Measurements from ENCODE around the gene SIDT1. TPM values are rescaled to one million over a fixed set of nuclear protein-coding genes. Genes with fewer than 3 reads are reported as not detected.

SIDT1 gene
- total RNA-seq, 1 experiment from 2014 or later, result 0.17 TPM

DNA sequence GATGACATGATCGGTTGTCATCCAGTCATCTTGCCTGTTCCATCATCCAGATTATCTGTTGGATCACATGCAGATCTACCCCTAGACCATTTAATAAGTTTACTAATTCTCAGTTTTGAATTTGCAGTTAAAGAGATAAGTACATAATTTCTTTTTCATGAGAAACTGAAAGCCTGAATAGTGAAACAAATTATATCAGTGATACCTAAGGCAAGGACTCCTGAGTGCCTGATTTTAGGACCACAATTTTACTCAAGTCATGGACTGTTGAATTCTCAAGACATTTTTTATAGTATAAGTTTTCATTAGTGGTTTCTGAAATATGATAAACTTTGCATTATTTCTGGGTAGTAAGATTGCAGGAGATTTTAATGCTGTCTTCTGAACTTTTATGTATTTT lies 13.2 kb downstream of the SIDT1 start:
- no peak for DNase-seq (ENCODE audit: low read depth)

DNA sequence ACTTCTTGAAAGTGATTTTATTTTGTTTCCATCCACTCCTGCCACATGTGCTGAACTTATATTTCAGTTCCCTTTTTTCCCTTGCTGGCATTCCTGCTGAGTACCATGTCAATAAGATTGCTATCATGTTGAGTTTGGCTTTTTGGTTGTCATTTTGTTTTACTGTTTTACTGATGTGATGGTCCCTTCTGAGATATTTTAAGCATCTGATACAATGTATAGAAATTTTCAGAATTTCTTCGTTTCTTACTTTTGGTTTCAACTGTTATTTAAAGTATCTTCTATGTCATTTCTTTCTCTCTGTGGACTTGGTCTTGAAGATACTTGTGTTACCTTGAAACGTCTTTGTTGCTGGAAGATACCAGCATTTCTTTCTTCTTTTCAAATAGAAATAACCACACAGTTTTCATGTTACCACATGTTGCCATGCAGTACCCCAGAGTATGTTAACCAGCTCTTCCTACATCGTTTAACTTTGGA lies 14.1 kb downstream of the SIDT1 start:
- DNase-seq (ENCODE audit: low read depth), result no peak

DNA sequence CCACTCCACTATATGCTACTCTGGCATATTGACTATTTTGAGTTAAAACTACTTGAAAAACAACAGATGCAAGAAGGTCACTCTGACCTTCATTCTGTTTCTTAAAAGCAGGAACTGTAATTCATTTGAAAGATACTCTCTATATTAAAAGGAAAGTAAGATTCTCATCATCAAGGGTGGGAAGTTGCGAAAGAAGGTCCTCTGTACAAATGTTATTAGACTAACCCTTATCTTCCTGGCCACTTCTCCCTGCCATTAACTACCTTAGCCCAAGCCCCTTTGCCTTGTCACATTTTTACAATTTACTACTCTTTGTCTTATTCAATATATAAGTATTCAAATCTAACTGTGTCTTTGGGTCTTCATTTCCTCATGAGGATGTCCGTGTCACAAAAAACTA lies 16.1 kb downstream of the SIDT1 start:
- no peak for DNase-seq (ENCODE audit: low read depth)

DNA sequence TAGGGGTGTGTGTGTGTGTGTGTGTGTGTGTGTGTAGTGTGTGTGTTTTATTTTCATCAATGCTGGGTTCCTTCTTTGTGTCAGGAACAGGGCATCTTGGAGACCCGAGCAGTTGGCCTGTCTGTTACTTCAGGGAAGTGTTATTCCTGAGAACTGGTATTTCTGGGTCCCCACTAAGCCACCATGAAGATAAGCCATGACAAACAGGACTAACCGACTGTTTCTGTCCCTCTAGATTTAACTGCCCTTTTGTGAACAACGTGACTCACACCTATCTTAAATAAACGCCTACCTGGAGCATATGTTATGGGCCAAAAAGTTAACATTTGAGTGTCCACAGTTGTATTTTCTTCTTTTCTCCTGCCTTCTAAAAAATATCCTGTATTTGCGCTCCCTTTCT lies 19.5 kb downstream of the SIDT1 start:
- DNase-seq (ENCODE audit: low read depth), result no peak

DNA sequence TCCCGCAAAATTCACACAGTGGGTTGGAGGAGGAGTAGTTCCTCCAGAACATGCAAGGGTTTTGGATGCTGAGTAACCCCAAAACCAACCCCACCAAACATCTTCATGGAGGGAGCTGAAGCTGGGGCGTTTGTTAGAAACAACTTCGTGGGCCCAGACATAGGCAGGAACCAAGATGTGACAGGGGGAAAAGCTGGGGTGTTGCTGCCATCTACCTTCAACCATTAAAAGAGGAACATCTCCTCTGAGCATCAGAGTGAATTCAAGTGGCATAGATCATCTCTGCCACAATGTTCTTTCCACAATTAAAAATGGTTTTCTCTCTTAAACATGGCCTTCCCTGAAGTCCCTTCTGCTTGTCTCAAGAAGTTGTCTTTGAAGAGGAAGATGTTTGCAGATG lies 20.5 kb downstream of the SIDT1 start:
- DNase-seq (ENCODE audit: low read depth), result no peak

DNA sequence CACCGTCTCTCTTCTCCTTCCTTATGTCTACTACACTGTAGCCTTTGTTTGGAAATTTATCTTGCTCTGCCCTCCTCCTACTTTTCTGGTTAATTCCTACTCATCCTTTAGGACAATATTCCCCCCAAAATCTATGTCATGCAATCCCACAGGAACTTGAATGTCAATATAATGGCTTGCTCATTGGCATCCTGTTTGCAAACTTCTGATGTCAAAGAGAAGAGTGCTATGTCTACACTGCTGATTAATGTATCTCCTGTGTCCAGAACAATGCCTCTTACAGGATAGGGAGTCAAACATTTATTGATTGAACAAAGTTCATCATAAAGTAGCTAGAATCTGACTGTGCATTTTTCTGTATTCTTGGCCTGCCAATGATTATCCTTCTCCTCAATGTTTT lies 22.8 kb downstream of the SIDT1 start:
- DNase-seq (ENCODE audit: low read depth), result no peak

DNA sequence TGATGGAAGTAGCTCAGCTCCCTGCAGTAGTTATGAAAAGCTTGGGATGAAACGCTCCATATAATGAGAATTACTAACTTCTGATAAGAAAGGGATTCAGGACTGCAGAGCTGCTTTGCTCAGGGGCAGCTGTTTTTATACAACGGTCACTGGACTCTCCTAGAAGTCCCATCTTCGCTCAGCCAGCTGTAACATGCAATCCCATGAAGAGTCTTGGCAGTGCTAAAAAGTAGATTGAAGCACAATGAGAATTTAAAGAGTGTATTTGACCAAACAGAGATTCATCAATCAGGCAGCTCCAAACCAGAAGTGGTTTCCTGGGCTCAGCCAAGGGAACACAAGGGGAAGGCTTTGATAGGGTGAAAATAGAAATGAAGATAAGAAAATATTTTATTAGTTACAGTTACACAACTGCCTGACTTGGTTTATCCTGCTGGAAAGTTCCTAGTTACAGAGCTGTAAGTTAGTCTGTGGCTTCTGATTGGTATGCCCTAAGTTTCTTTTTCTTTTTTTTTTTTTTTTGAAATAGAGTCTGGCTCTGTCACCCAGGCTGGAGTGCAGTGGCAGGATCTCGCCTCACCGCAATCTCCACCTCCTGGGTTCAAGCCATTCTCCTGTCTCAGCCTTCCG lies 24.1 kb downstream of the SIDT1 start:
- DNase-seq (ENCODE audit: low read depth), result no peak

DNA sequence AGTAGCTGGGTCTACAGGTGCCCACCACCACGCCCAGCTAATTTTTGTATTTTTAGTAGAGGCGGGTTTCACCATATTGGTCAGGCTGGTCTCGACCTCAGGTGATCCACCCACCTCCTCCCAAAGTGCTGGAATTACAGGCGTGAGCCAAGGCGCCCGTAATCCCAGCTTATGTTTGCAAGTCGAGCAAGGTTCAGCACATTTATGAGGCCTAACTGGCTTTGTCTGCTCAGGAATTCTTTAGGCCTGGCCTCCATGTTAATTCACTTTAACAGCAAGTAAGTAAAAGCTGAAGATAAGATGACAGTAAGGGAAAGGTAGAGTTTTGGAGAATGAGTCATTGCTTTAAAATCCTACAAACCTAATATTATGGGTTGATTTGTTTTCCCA lies 24.6 kb downstream of the SIDT1 start:
- DNase-seq (ENCODE audit: low read depth), result no peak

DNA sequence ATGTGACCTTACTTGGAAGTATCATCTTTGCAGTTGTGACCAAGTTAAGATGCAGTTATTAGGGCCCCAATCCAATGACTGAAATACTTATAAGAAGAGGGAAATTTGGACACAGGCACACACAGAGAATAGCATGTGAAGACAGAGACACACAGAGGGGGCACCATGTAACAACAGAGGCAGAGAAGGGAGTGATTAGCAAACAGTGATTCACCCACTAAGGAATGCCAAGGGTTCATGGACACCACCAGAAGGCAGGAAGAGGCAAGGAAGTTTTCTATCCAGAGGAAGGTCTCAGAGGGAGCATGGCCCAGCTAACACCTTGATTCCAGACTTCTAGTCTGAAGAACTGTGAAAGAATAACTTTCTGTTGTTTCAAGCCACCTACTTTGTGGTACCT lies 25.0 kb downstream of the SIDT1 start:
- peak; percentile 84 for DNase-seq (ENCODE audit: low read depth)

DNA sequence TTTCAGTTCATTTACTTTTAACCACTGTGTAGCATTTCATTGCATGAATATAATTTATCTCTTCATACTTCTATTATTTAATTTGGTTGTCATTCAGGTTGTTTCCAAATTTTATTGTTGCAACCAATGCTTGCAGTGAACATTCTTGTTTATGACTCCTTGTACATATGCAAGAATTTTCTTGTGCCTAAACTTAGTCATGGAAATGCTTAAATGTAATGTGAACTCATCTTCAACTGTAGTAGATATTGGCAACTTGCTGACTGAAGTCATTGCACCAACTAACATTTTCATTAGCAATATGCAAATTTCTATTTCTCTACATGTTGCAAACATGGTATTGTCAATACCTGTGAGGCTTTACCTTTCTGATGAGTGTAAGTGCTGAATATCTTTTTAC lies 26.7 kb downstream of the SIDT1 start:
- no peak for DNase-seq (ENCODE audit: low read depth)

DNA sequence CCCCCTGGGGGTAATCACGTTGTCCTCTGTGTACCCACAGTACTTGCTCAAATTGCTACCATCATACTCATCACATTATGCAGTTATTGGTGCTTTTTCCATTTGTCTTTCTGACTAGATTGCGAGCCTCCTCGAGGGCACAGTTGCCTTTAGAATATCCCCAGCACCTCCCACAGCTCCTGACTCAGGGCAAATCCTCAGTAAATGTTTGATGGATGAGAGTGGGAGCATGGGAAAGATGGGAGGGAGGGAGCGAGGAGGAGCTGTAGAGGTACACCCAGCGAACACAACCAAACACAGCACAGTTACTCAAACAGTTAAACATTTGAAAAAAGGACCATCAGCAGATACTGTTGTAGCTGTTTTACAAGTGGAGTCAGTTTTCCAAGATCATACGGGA lies 27.9 kb downstream of the SIDT1 start:
- peak; percentile 16 for DNase-seq (ENCODE audit: low read depth)

DNA sequence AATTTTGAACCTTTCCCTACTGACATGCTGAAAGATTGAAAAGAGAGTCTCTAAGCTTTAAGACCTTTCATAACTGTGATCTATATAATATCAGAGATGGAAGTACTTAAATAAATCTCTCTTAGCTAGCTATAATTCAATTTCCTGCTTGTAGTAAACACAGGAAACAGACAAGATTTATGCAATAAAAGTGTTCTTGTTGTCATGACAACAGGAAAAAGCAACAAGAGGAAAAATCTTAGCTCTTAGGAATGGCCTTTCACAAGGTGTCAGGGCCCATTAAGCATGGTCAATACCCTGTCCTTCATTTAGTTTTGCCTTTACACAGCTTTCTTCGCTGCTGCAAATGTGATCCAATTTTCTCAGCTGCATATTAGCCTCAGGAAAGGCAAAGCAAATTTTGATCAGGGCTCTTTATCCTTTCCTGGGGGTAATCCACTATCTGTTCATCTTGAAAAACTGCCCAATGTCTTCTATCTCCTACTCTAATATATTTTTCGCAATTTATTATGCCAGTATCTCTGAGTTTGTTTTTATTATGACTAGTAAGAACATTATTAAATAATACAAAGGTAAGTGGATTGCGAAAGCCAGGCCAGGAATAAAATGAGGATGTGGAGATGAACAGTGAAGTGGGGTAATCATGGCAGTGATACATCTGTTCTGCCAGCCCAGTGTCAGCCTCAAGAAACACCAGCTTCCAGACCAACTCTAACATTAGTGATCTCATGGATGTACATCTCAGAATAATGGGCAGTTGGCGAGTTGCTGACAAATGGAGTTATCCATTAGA lies 28.7 kb downstream of the SIDT1 start:
- DNase-seq (ENCODE audit: low read depth), result peak; percentile 69

DNA sequence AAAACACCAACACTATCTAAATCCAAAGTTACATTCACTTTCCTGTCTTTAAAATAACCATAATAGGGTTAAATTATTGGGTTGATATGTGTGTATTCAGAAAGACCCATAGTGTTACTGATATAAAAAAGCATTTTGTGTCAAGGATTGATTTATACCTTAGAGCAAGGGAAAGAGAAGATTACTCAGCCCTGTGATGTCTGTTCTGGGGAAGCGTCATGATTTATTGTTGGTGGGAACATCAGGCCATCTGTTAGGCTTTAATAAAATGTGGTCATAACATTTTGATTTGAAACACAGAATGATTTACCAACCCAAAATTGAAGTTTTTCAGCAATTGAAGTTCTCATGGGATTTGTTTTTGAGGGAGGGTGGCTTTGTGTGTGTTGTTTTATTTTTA lies 33.2 kb downstream of the SIDT1 start:
- DNase-seq (ENCODE audit: low read depth), result no peak

DNA sequence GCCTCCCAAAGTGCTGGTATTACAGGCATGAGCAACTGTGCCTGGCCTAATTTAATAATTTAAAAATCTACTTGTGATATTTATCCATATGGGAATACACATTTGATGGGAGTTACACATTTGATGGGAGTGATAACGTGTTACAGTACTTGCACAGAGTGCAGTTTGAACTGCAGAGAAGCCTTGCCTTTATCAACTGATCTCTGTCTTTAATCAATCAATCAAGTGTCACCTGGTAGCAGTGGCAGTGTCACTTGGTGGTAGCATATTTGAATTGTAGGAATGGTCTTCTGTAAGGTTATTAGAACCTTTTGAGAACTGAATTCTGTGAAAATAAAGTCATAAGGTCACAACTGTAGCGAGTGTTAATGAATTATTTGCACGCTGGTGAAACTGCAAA lies 37.8 kb downstream of the SIDT1 start:
- DNase-seq (ENCODE audit: low read depth), result no peak

DNA sequence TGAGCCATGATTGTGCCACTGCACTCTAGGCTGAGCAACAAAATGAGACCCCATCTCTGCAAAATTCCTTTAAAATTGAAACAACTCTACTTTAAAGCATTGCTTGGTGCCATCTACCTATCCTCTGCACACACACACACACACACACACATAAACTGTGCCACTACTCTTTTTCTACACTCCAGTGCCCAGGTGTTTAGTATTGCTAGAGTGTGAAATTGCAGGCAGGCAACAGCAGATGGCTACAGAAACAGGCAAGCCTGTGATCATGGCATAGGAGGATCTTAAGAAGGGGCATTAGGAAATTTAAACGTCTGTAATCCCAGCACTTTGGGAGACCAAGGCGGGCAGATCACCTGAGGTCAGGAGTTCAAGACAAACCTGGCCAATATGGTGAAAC lies 39.0 kb downstream of the SIDT1 start:
- DNase-seq (ENCODE audit: low read depth), result no peak

DNA sequence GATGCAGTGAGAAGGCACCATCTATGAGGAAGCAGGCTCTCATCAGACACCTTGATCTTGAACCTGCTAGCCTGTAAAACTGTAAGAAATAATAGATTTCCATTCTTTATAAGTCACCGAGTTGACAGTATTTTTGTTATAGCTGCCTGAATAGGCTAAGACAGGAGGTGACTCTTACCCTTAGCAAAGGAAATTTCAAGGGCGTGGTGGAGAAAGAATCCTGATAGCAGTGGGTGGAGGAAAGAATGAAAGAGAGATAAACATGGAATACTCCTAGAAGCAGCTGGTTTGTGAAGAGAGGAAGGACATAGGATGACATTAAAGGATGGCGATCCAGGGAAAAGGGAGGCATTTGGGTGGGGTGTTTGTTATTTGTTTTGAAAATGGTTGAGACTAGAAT lies 41.4 kb downstream of the SIDT1 start:
- DNase-seq (ENCODE audit: low read depth), result no peak

DNA sequence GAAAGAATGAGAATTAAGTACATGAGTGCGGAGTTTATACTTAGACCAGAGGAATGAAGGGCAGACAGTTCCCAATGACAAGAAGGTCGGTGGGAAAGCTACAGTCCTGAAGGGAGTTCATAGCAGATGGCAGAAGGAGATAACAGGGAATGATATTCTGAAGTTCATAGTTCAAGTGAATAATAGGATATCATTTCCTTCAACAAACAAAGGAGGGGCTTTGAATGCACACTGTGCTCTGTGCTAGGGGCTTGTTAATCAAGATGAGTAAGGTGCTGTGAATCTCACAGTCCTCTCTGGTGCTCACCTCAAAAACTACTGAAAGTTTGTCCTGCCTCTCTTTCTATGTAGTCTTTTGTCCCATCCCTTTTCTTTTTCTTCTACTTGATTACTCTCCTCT lies 41.9 kb downstream of the SIDT1 start:
- no peak for DNase-seq (ENCODE audit: low read depth)

DNA sequence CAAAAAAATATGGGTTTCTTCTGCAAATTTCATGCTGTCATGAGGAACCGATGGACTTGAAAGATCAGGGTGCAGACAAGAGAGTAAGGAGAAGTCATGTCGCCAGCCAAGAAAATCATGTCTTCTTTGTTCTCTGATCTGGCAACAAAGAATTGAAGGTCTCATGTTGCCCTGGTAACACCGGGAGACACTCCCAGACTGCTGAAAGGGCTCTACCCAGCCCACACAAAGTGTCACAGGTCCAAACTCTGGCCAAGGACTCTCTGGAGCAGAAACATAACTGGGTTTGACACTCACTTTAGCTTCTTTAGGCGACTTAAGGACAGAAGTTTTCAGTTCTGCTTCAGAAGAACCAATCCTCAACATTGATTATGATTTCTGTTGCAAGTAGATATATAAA lies 42.9 kb downstream of the SIDT1 start:
- DNase-seq (ENCODE audit: low read depth), result no peak

DNA sequence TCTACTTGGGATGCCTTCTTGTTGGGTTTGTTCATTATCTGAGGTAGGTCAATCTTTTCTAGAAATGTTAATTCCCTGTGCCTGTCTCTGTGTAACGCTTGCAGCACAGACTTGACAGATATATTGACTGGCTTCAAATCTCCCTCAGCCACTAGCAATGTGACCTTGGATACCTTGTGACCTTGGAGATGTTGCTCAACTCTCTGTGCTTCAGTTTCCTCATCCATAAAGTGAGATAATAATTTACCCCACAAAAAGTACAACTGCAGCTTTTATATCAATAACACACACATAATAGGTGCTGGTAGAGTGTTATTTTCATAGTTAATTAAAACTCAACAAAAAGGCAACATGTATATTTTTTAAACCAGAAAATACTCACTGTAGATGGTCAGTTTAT lies 52.9 kb downstream of the SIDT1 start:
- no peak for DNase-seq (ENCODE audit: low read depth)

DNA sequence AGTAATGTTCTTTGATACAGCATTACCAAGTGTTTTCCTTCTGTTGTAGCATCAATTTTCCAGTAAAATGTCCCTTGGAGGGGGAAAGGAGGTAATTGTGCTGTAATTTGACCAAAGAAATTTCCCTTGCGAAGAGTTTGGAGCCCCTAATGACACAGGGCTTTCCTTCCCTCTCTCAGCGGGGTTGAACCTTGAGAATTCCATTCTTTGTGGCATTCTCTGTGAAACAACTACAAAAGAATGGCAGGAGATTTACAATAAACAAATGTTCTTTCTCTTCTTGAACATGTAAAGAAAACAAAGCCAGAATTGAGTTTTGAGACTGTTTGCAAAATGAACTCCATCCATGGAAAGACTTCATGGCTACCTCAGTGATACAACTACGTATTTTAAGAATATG lies 53.4 kb downstream of the SIDT1 start:
- no peak for DNase-seq (ENCODE audit: low read depth)

DNA sequence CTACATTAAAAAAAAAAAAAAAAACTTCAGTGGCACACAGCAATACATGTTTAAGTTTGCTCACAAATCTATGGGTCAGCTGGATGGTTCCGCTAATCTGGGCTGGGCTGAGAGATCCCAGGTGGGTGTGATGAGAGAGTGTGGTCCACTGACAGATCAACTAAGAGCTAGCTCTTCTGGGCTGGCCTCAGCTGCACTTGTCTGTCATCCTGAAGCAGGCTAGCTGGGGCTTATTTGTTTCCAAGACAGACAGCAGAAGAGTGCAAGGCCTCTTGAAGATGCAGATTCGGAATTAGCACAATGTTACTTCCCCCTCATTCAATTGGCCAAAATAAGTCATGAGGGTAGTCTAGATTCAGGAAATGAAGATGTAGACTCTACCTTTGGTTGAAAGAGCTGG lies 56.5 kb downstream of the SIDT1 start:
- no peak for DNase-seq (ENCODE audit: low read depth)

DNA sequence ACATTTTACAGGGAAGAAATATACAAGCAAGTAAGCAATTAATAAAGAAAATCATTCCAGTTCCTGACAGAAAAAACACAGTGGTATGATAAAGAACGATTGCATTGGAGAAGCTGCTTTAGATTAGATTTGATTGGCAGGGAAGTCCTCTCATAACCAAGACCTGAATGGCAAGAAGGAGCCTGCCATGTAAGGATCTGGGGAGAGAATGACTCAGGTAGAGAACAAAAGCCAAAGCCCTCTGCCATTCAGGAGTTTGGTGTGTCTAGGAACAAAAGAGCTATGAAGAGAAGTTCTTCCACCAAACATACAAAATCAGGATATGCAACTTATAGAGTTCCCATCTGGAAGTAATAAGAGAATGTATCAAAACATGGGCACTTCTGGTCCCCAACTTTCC lies 57.6 kb downstream of the SIDT1 start:
- no peak for DNase-seq (ENCODE audit: low read depth)

DNA sequence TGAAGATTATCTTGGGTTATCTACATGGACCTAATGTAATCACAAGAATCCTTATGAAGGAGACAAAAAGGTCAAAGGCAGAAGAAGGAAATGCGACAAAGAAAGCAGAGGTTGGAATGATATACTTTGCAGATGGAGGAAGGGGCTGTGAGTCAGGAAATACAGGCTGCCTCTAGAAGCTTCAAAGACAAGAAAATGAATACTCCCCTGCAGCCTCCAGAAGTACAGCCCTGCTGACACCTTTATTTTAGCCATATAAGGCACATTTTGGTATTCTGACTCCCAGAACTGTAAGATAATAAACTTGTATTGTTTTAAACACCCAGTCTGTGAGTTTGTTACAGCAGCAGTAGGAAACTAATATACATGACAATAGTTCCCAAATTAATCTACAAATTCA lies 58.6 kb downstream of the SIDT1 start:
- DNase-seq (ENCODE audit: low read depth), result no peak

DNA sequence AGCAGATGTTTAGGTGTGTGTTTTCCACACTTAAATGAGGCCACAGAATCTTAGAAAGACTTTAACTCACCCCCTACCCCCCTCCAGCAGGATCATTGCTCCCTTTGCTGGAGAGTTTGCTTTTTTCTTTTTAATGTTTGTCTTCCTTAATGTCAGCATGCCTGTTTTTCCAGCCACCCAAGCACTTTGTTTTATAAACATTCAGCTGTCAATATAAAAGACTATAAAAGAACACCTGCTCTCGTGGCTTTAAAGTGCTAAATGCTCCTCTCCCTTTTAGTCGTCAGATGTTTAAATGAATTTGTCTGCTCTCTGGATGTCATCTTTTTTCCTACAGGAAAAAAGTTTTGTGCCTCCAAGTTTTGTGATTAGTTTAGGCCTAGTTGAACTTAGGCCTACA lies 61.7 kb downstream of the SIDT1 start:
- DNase-seq (ENCODE audit: low read depth), result no peak

Measured in M059J (cell line).